NB4 (cell line): ENCODE results near the gene ANKRD12.

Source experiments
- POLR2A ChIP-seq: IDR thresholded peaks from 2 replicates; pipeline ENCODE4 v1.6.1; 2011; ENCODE audit warnings: mild to moderate bottlenecking; ENCODE audit not compliant: insufficient read length; ENCODE audit errors: extremely low read depth
- TF ChIP-seq, protein P1 (sequence below): IDR thresholded peaks from 2 replicates; pipeline ENCODE4 v1.6.1; 2011; ENCODE audit warnings: low read depth, low read length
- TF ChIP-seq, protein P2 (sequence below): IDR thresholded peaks from one replicate; pipeline ENCODE4 v1.5.1; 2012; ENCODE audit warnings: low read depth, low read length

DNA sequence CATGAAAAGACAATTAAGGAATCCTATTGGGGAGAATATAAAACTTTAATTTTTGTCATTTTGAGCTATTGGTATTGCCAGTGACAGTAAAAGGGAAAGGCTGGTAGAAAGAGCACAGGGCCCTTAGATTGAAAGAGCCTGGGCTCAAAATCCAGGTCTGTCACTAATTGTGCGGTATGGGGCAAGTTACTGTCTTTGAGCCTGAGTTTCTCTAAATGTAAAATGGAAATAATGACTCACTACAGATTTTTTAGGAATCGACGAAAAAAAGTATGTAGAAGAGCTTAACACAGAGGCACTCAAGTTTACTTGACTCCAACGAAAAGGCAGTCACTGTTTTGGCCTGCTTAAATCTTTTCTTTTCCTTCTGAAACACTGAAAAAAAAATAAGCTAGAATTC, 27.1 kb upstream of the ANKRD12 start:
- no peak for TF ChIP-seq POLR2A
- TF ChIP-seq, protein P1, sequence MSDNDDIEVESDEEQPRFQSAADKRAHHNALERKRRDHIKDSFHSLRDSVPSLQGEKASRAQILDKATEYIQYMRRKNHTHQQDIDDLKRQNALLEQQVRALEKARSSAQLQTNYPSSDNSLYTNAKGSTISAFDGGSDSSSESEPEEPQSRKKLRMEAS: no peak
- TF ChIP-seq, protein P2, sequence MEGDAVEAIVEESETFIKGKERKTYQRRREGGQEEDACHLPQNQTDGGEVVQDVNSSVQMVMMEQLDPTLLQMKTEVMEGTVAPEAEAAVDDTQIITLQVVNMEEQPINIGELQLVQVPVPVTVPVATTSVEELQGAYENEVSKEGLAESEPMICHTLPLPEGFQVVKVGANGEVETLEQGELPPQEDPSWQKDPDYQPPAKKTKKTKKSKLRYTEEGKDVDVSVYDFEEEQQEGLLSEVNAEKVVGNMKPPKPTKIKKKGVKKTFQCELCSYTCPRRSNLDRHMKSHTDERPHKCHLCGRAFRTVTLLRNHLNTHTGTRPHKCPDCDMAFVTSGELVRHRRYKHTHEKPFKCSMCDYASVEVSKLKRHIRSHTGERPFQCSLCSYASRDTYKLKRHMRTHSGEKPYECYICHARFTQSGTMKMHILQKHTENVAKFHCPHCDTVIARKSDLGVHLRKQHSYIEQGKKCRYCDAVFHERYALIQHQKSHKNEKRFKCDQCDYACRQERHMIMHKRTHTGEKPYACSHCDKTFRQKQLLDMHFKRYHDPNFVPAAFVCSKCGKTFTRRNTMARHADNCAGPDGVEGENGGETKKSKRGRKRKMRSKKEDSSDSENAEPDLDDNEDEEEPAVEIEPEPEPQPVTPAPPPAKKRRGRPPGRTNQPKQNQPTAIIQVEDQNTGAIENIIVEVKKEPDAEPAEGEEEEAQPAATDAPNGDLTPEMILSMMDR: no peak
